K562 (cell line): Measurements from ENCODE around the gene ADSS2.
"Not testable (repeated sequence)": the region's sequence is repeated elsewhere in the genome, so short reads cannot be mapped to it uniquely, and the experiment has no call there.

Experiments used
- BCL6 ChIP-seq: fragments of 250-450 bp; sonication (Bioruptor Pico); IDR thresholded peaks from 2 replicates; pipeline ENCODE4 v1.4.0; 2020
- EP300 ChIP-seq: IDR thresholded peaks from 2 replicates; pipeline ENCODE4 v1.6.1; 2012; ENCODE audit warnings: low read length, improper control_type of control experiment
- ESRRA ChIP-seq: fragments of 450-650 bp; IDR thresholded peaks from 2 replicates; pipeline ENCODE4 v1.6.1; 2014; ENCODE audit warnings: low read depth, mild to moderate bottlenecking, moderate library complexity, borderline replicate concordance
- MTA3 ChIP-seq: fragments of 450-650 bp; formaldehyde crosslinking; IDR thresholded peaks from 2 replicates; pipeline ENCODE4 v1.6.1; 2017; ENCODE audit warnings: mild to moderate bottlenecking, borderline replicate concordance
- SMC3 ChIP-seq: conservative IDR thresholded peaks from 2 replicates; pipeline ENCODE4 v1.6.1; 2011; ENCODE audit warnings: low read depth, low read length, improper control_type of control experiment; ENCODE audit not compliant: insufficient read depth
- TAF1 ChIP-seq: IDR thresholded peaks from 2 replicates; pipeline ENCODE4 v1.6.1; 2011; ENCODE audit warnings: mild to moderate bottlenecking, low read length, moderate library complexity; ENCODE audit not compliant: insufficient read depth, control insufficient read depth, severe bottlenecking; ENCODE audit errors: extremely low read depth
- TARDBP ChIP-seq: fragments of 450-650 bp; IDR thresholded peaks from 2 replicates; pipeline ENCODE4 v1.6.1; 2016
- TSHZ1 ChIP-seq: fragments of 250-450 bp; sonication (Bioruptor Pico); IDR thresholded peaks from 2 replicates; pipeline ENCODE4 v1.4.0; 2020; ENCODE audit warnings: mild to moderate bottlenecking, moderate library complexity
- ZFP36 ChIP-seq: fragments of 150-350 bp; IDR thresholded peaks from 2 replicates; pipeline ENCODE4 v1.6.1; 2018; ENCODE audit warnings: low read length, low read depth; ENCODE audit not compliant: partially characterized antibody
- ZFX ChIP-seq: sonication (generic); formaldehyde crosslinking; IDR thresholded peaks from 2 replicates; pipeline ENCODE4 v1.8.0; 2022; ENCODE audit warnings: mild to moderate bottlenecking, missing genetic modification reagents, moderate library complexity
- ZNF253 ChIP-seq: fragments of 250-450 bp; sonication (Bioruptor Pico); conservative IDR thresholded peaks from 2 replicates; pipeline ENCODE4 v1.6.1; 2021; ENCODE audit warnings: mild to moderate bottlenecking
- ZSCAN32 ChIP-seq: fragments of 450-650 bp; formaldehyde crosslinking; IDR thresholded peaks from 2 replicates; pipeline ENCODE4 v1.4.0; 2020; ENCODE audit warnings: mild to moderate bottlenecking, moderate library complexity
- TF ChIP-seq, protein P1 (sequence below), 3 experiments: IDR thresholded peaks in 2 of 3; conservative IDR thresholded peaks in 1 of 3; 2 replicates each; pipeline ENCODE4 v1.5.1; 2011 to 2012; ENCODE audit warnings: low read length in 3 of 3, mild to moderate bottlenecking in 3 of 3, control low read depth in 2 of 3, improper control_type of control experiment in 1 of 3, inconsistent platforms in 1 of 3, low read depth in 1 of 3, mixed read lengths in 1 of 3, moderate library complexity in 1 of 3; ENCODE audit not compliant: insufficient read depth in 2 of 3
- TF ChIP-seq, protein P2 (sequence below): fragments of 200-800 bp; sonication (Bioruptor generic); IDR thresholded peaks from 2 replicates; pipeline ENCODE4 v1.6.1; 2017; ENCODE audit warnings: missing genetic modification characterization, missing compliant biosample characterization

- TF ChIP-seq, protein P1, sequence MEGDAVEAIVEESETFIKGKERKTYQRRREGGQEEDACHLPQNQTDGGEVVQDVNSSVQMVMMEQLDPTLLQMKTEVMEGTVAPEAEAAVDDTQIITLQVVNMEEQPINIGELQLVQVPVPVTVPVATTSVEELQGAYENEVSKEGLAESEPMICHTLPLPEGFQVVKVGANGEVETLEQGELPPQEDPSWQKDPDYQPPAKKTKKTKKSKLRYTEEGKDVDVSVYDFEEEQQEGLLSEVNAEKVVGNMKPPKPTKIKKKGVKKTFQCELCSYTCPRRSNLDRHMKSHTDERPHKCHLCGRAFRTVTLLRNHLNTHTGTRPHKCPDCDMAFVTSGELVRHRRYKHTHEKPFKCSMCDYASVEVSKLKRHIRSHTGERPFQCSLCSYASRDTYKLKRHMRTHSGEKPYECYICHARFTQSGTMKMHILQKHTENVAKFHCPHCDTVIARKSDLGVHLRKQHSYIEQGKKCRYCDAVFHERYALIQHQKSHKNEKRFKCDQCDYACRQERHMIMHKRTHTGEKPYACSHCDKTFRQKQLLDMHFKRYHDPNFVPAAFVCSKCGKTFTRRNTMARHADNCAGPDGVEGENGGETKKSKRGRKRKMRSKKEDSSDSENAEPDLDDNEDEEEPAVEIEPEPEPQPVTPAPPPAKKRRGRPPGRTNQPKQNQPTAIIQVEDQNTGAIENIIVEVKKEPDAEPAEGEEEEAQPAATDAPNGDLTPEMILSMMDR (IDR thresholded peaks at IDR 0.05 in 2 of 3, conservative IDR thresholded peaks at IDR 0.05 in 1 of 3; ENCODE audit: insufficient read depth in 2 of 3, low read depth in 1 of 3, low read length in 3 of 3): not testable (repeated sequence)
- not testable (repeated sequence) for TF ChIP-seq ZNF253; SMC3; ZFP36; BCL6 (CRISPR knock-in tag); ZSCAN32 (CRISPR knock-in tag); ESRRA; TSHZ1 (CRISPR knock-in tag); TARDBP; TAF1; MTA3; ZFX; EP300
- TF ChIP-seq, protein P2, sequence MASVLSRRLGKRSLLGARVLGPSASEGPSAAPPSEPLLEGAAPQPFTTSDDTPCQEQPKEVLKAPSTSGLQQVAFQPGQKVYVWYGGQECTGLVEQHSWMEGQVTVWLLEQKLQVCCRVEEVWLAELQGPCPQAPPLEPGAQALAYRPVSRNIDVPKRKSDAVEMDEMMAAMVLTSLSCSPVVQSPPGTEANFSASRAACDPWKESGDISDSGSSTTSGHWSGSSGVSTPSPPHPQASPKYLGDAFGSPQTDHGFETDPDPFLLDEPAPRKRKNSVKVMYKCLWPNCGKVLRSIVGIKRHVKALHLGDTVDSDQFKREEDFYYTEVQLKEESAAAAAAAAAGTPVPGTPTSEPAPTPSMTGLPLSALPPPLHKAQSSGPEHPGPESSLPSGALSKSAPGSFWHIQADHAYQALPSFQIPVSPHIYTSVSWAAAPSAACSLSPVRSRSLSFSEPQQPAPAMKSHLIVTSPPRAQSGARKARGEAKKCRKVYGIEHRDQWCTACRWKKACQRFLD (CRISPR knock-in tag): not testable (repeated sequence)
Observed at GRCh38 chr1:244374484-244374883, 77.2 kb downstream of the ADSS2 start.
